ENCODE data around the gene KDM5A.

The KDM5A gene

GRCh38 chr12:321606-322326 is 67.4 kb downstream of the KDM5A start:
- no peak overlapping the region for H3K4me2 ChIP-seq (ENCODE audit: low read depth, low read length, poor library complexity, severe bottlenecking)
- H3K9me2 ChIP-seq (replicated peaks; ENCODE audit: insufficient read depth, low read length): no peaks in the 10 kb centered on the region
- H3K36me3 ChIP-seq (ENCODE audit: low read length): peaks cover 51% of the 10 kb centered on the region
- no peaks in the 10 kb centered on the region for H3K79me2 ChIP-seq (ENCODE audit: insufficient read depth, low read length)
- H4K20me1 ChIP-seq (ENCODE audit: low read depth, low read length): no peaks in the 10 kb centered on the region
- no peak overlapping the region for H3K27ac ChIP-seq (ENCODE audit: low read depth, low read length)
- H2AFZ ChIP-seq (ENCODE audit: low read depth, low read length, severe bottlenecking): no peak overlapping the region
- H3F3A ChIP-seq (ENCODE audit: insufficient read depth): no peaks in the 10 kb centered on the region
- H3K4me3 ChIP-seq (ENCODE audit: insufficient read depth, low read length, poor library complexity, severe bottlenecking): no peak overlapping the region
- H3K9me3 ChIP-seq (ENCODE audit: insufficient read depth, low read length): no peaks in the 10 kb centered on the region
- no peak for TF ChIP-seq CTCF (IDR thresholded peaks at IDR 0.05; ENCODE audit: insufficient read depth, low read length, poor library complexity, severe bottlenecking)
- no peak for TF ChIP-seq EZH2phosphoT487 (conservative IDR thresholded peaks at IDR 0.05; ENCODE audit: low read length)
- no peak overlapping the region for H3K9ac ChIP-seq (ENCODE audit: low read length)
- H3K27me3 ChIP-seq (ENCODE audit: low read length): no peaks in the 10 kb centered on the region

- Histone ChIP-seq H3K4me2 (ENCODE audit: low read depth, low read length, poor library complexity, severe bottlenecking) (no peak overlapping the region), H3K27ac (ENCODE audit: low read depth, low read length) (no peak overlapping the region), H3K9ac (ENCODE audit: low read length) (no peak overlapping the region), H2AFZ (ENCODE audit: low read depth, low read length, severe bottlenecking) (no peak overlapping the region), H3K27me3 (ENCODE audit: low read length) (no peaks in the 10 kb centered on the region), H3K79me2 (ENCODE audit: insufficient read depth, low read length) (no peaks in the 10 kb centered on the region), H3K9me3 (ENCODE audit: insufficient read depth, low read length) (no peaks in the 10 kb centered on the region), H4K20me1 (ENCODE audit: low read depth, low read length) (no peaks in the 10 kb centered on the region), H3K9me2 (replicated peaks; ENCODE audit: insufficient read depth, low read length) (no peaks in the 10 kb centered on the region), H3K36me3 (ENCODE audit: low read length) (peaks cover 51% of the 10 kb centered on the region), H3F3A (ENCODE audit: insufficient read depth) (no peaks in the 10 kb centered on the region), H3K4me3 (ENCODE audit: insufficient read depth, low read length, poor library complexity, severe bottlenecking) (no peak overlapping the region)
- no peak for TF ChIP-seq EZH2phosphoT487 (conservative IDR thresholded peaks at IDR 0.05; ENCODE audit: low read length)
- no peak for TF ChIP-seq CTCF (IDR thresholded peaks at IDR 0.05; ENCODE audit: insufficient read depth, low read length, poor library complexity, severe bottlenecking)
Observed at GRCh38 chr12:318759-319515, 70.2 kb downstream of the KDM5A start.

- H4K20me1 ChIP-seq (ENCODE audit: low read depth, low read length): no peaks in the 10 kb centered on the region
- no peaks in the 10 kb centered on the region for H3K9me2 ChIP-seq (replicated peaks; ENCODE audit: insufficient read depth, low read length)
- no peak overlapping the region for H3K4me3 ChIP-seq (ENCODE audit: insufficient read depth, low read length, poor library complexity, severe bottlenecking)
- no peaks in the 10 kb centered on the region for H3F3A ChIP-seq (ENCODE audit: insufficient read depth)
- H3K4me2 ChIP-seq (ENCODE audit: low read depth, low read length, poor library complexity, severe bottlenecking): no peak overlapping the region
- H3K9me3 ChIP-seq (ENCODE audit: insufficient read depth, low read length): no peaks in the 10 kb centered on the region
- no peak overlapping the region for H3K27ac ChIP-seq (ENCODE audit: low read depth, low read length)
- peaks cover 68% of the 10 kb centered on the region for H3K36me3 ChIP-seq (ENCODE audit: low read length)
- H2AFZ ChIP-seq (ENCODE audit: low read depth, low read length, severe bottlenecking): no peak overlapping the region
- no peaks in the 10 kb centered on the region for H3K79me2 ChIP-seq (ENCODE audit: insufficient read depth, low read length)
- H3K27me3 ChIP-seq (ENCODE audit: low read length): no peaks in the 10 kb centered on the region
- TF ChIP-seq EZH2phosphoT487 (conservative IDR thresholded peaks at IDR 0.05; ENCODE audit: low read length) (no peak), CTCF (IDR thresholded peaks at IDR 0.05; ENCODE audit: insufficient read depth, low read length, poor library complexity, severe bottlenecking) (no peak)
- H3K9ac ChIP-seq (ENCODE audit: low read length): no peak overlapping the region
Observed at GRCh38 chr12:308511-308910, 80.6 kb downstream of the KDM5A start.

Data from SU-DHL-6 (cell line).